DND-41 (cell line): ENCODE results near the gene PTPRN2.

Experiments used
- CTCF ChIP-seq: IDR thresholded peaks from 2 replicates; pipeline ENCODE4 v1.5.1; 2012; ENCODE audit warnings: borderline replicate concordance, low read length, moderate library complexity, mild to moderate bottlenecking; ENCODE audit not compliant: poor library complexity, severe bottlenecking; ENCODE audit errors: extremely low read depth
- EZH2 ChIP-seq: IDR thresholded peaks from 3 replicates; pipeline ENCODE4 v1.6.1; 2012; ENCODE audit warnings: borderline replicate concordance, low read depth, mild to moderate bottlenecking, moderate library complexity, low read length, inconsistent platforms; ENCODE audit not compliant: severe bottlenecking

GRCh38 chr7:158405324-158405723 is 182.3 kb downstream of the PTPRN2 start:
- TF ChIP-seq CTCF (no peak), EZH2 (no peak)
